GM04504 (cell line): ENCODE measurements around the gene RSU1.
A peak's percentile ranks its signal among the peaks of the same experiment; 100 is the strongest.
"Not testable (repeated sequence)": the region's sequence is repeated elsewhere in the genome, so short reads cannot be mapped to it uniquely, and the experiment has no call there.

Experiments used
- DNase-seq: peaks from one replicate; pipeline ENCODE4 v3.0.0-alpha.2; 2012; ENCODE audit warnings: low read depth

The RSU1 gene

GRCh38 chr10:16780338-16780880, 36.8 kb downstream of the RSU1 start:
- DNase-seq = no peak

GRCh38 chr10:16779384-16779915, 37.8 kb downstream of the RSU1 start:
- no peak for DNase-seq

GRCh38 chr10:16777473-16778370, 39.5 kb downstream of the RSU1 start:
- DNase-seq = peak; percentile 17

GRCh38 chr10:16776896-16777295, 40.3 kb downstream of the RSU1 start:
- no peak for DNase-seq

GRCh38 chr10:16773334-16773733, 43.9 kb downstream of the RSU1 start:
- DNase-seq = no peak

GRCh38 chr10:16770670-16771069, 46.6 kb downstream of the RSU1 start:
- no peak for DNase-seq

- no peak for DNase-seq
These were observed 47.1 kb downstream of the RSU1 start for GRCh38 chr10:16770141-16770540.

GRCh38 chr10:16769331-16769730, 47.9 kb downstream of the RSU1 start:
- DNase-seq = no peak

- DNase-seq = no peak
These were observed 48.5 kb downstream of the RSU1 start for GRCh38 chr10:16768702-16769101.

- DNase-seq = no peak
These were observed 51.5 kb downstream of the RSU1 start for GRCh38 chr10:16765509-16766375.

- DNase-seq = no peak
These were observed 55.9 kb downstream of the RSU1 start for GRCh38 chr10:16761300-16761699.

- peak; percentile 14 for DNase-seq
These were observed 60.5 kb downstream of the RSU1 start for GRCh38 chr10:16756561-16757221.

- no peak for DNase-seq
These were observed 62.5 kb downstream of the RSU1 start for GRCh38 chr10:16754765-16755164.

- not testable (repeated sequence) for DNase-seq
These were observed 64.4 kb downstream of the RSU1 start for GRCh38 chr10:16752849-16753248.

- no peak for DNase-seq
These were observed 65.1 kb downstream of the RSU1 start for GRCh38 chr10:16752099-16752498.

GRCh38 chr10:16751244-16751643, 66.0 kb downstream of the RSU1 start:
- no peak for DNase-seq

GRCh38 chr10:16750461-16750860, 66.8 kb downstream of the RSU1 start:
- DNase-seq = no peak

GRCh38 chr10:16748749-16749148, 68.5 kb downstream of the RSU1 start:
- DNase-seq = no peak

- no peak for DNase-seq
These were observed 70.4 kb downstream of the RSU1 start for GRCh38 chr10:16746856-16747255.

GRCh38 chr10:16745061-16745460, 72.2 kb downstream of the RSU1 start:
- DNase-seq = no peak

GRCh38 chr10:16742165-16742960, 74.9 kb downstream of the RSU1 start:
- no peak for DNase-seq
